Activated T-cell treated with anti-CD3 and anti-CD28 coated beads for 24 hours (primary cell): ENCODE measurements around the gene SOD1.

Experiments
- DNase-seq: peaks from one replicate; pipeline ENCODE4 v3.0.0-alpha.2; 2020; ENCODE audit warnings: low read depth

SOD1 gene

GRCh38 chr21:31684918-31685317 lies 25.4 kb downstream of the SOD1 start:
- DNase-seq: no peak

DNA sequence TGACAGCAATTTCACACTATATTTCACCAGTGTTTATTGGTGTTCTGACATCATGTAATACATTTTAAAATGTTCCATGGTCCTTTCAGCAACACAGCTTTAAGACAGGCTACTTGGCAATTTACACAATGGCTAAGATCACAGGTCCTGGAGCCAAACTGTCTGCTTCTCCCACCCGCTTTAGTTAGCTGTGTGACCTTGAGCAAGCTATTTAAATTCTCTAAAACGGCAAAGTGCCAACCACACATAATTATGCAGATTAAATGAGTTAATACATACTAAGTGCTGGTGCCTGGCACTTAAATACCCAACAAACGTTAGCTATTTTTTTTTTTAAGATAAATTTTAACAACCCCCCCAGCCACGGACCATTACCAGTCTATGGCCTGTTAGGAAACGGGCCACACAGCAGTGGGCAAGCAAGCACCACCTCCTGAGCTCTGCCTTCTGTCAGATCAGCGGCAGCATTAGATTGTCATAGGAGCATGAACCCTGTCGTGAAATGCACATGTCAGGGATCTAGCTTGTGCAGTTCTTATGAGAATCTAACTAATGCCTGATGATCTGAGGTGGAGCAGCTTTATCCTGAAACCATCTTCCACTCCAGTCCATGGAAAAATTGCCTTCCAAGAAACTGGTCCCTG lies 26.9 kb downstream of the SOD1 start:
- DNase-seq: no peak

GRCh38 chr21:31687108-31687507 lies 27.6 kb downstream of the SOD1 start:
- DNase-seq: no peak

GRCh38 chr21:31688603-31689368 lies 29.3 kb downstream of the SOD1 start:
- DNase-seq: no peak

- no peak for DNase-seq
Measured at GRCh38 chr21:31693222-31693621, 33.7 kb downstream of the SOD1 start.

DNA sequence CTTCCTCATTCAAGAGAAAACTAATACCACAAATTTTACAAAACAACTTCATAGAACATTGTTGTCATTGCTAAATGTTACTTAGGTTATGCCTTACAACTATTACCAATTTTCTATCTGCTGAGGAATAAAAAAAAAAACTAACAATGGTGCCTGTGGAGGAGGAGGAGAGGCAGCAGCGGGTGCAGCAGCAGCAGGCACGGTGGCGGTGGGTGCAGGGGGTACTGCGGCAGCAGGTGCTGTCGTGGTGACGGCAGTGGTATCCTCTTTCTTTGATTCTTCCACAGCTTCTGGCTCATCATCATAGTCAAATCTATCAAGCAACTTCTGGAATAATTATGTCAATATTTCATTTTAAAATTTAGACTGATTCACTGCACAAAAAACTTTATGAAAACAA lies 36.9 kb downstream of the SOD1 start:
- DNase-seq: no peak

DNA sequence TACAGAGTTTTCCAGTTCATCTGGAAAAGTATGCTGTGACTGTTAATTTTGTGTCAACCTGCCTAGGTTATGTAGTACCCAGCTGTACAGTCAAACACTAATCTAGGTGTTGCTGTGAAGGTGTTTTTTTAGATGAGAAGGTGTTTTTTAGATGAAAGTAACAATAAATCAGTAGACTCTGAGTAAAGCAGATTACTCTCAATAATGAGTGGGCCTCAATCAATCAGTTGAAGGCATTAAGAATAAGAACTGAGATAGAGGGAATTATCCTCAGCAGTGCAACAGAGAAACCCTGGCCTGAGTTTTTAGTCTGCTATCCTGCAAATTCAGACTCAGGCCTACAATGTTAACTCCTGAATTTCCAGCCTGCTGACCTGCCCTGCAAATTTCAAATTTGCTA lies 39.0 kb downstream of the SOD1 start:
- DNase-seq: no peak

- no peak for DNase-seq
Measured at GRCh38 chr21:31700040-31700439, 40.5 kb downstream of the SOD1 start.

DNA sequence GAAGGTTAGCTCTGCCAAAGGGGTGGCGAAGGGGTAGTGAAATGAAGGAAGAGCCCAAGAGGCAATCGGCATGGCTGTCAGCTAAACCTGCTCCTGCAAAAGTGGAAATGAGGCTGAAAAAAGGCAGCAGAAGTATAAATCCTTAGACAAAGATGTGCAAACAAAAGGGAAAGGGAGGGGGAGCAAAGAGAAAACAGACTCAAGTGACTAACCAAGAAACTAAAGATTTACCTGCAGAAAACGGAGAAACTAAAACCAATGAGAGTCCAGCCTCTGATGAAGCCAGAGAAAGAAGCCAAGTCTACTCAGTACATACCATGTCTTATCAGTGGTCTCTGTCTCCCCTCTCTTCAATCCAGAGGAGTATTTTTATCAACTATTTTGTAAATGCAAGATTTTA lies 47.1 kb downstream of the SOD1 start:
- no peak for DNase-seq

DNA sequence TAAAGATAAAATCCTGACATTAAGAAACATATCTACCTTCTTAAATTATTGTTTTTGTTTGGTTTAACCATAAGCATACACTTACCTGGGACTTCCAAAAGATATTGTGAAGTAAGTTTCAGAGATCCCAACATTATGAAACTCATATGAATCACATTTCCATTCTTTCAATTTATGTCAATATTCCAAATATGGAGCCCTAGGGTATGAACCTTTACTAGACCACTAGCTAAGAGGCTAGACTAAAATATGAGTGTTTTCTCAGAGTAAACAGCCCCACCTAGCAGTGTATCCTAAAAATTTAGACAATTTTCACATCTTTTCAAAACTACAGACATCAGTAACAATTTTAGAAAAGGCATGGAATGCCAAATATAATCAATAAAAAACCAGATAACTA lies 48.0 kb downstream of the SOD1 start:
- no peak for DNase-seq

GRCh38 chr21:31708541-31708940 lies 49.0 kb downstream of the SOD1 start:
- no peak for DNase-seq

DNA sequence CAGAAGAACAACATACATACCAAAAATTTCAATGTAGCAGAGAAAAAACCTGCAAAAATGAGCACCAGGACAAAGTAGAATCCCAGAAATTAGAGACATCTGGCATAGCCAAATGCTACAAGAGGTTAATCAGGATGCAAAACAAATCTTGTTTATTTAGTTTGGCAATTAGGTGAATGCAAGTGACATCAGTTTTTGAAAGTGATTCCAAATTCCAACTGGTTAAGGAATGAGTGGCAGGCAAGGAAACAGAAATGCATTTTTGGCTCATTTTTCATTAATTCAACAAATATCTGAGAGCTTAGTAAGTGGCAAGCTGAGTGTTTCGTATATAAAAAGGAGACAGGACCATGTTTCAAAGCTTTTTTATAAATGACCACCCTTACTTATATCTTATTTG lies 51.1 kb downstream of the SOD1 start:
- DNase-seq: no peak

DNA sequence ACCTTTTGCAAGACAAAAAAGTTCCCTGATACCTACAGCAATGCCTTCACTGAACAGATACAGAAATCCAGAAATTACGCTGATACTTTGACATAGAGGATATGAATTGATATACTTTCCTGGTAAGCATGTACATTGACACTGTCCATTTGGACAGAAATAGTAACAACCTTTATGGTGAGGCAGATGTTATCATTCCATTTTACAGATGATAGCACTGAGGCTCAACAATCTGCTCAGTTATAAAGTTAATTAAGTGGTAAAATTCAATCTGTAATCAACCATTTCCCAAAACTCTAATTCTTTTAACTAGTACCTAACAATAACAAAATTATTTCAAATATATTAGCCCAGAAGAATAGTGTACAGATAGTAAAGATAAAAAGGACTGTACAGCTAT lies 51.8 kb downstream of the SOD1 start:
- no peak for DNase-seq

DNA sequence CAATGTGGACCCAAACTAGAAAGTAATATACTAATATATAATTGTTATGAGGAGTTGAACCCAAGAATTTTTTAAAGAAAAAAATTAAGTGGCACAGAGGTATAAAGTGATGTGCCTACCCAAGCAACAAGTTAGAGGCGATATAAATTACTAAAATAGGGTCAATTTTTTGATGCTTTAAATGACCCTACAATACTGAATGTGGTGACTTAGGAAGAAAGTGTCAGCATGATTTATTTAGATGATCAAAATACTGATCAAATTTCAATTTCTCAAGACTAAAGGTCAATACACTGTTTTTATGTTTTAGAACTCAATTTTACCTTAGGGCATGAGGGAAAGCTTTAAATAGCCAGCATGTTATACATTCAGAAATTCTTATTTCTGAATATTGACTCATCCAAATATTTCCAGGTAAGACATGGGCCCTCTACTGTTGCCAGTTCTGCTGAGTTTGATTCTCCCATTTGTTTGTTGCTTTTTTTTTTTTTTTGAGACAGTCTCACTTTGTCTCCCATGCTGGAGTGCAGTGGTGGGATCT lies 52.3 kb downstream of the SOD1 start:
- no peak for DNase-seq

- no peak for DNase-seq
Measured at GRCh38 chr21:31713115-31713514, 53.6 kb downstream of the SOD1 start.

DNA sequence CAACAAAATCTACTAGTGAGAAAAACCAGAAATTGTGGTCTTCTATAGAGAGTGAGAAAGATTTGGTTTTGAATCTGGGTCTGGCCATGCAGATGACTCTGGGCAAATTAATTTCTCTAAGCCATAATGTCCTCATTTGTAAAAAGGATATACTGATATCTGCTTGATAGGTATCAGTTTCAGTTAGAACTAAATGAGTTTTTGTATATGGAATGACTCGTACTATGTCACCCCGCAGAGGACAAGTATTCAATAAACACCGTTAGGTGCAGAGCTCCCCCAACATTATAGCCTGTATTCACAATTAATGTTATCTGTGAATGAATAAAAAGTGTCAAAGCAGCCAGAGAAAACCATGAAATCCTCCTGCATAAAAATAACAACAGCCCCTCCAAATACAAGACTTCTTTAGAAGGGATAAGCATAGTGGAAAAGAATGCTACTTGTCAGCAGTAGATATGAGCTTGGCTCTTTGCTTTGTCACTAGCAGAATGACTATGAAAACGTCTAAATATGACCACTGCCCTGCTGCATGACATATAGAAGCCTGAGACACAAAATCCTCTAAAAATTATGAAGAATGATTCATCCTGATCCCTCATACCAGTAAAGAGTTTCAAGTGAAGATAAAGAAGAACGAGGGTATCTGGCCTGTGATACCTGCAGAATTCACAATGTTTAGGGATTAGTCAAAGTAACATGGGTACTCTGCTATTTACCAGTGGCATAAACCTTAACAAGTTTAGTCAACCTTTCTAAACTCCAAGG lies 54.7 kb downstream of the SOD1 start:
- no peak for DNase-seq

DNA sequence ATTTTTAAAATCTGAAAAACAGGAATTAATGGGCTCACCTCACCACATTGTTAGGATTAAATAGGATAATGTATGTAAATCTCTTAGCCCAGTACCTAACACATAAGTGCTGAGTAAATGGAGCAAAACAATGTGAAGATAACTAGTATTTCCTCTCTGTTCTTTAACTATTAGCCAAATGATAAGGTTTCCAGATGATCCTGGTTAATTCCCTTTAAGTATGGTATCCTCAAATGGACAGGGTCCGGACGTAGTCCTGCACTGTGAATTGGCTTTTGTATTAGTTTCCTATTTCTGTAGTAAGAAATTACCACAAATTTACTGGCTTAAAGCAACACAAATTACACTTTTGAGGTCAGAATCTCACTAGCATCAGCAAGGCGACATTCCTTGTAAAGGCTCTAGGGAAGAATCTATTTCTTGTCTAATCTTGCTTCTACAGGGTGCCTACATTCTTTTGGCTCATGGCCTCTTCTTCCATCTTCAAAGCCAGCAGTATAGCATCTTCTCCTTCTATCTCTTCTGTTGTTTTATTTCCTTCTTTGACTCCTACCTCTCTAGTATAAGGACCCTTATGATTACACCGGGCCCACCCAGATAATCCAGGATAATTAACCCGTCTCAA lies 55.4 kb downstream of the SOD1 start:
- no peak for DNase-seq

DNA sequence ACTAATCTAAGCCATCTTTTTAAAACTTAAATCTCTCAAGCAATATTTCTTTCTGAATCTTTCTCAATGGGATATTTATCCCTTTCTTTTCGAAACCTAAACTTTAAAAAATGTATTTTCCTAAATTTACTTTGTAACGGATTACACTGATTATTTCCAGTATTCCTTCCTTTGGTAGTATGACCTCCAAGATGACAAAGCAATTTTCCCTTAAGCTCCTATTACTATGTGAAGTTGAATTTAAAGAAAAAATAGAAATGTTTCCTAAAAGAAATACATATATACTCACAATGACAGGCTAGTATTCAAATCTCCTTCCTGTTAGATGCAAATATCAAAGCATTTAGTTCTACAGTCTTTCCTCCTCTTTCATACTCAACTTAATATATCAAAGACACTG lies 56.6 kb downstream of the SOD1 start:
- DNase-seq: no peak
